GM13976 (cell line): ENCODE results near the gene CERT1.

Experiments used
- DNase-seq: peaks from one replicate; pipeline ENCODE4 v3.0.0; 2012; ENCODE audit warnings: low spot score
- CTCF ChIP-seq: IDR thresholded peaks from 2 replicates; pipeline ENCODE4 v1.5.1; 2012; ENCODE audit warnings: borderline replicate concordance, mild to moderate bottlenecking; ENCODE audit not compliant: insufficient read depth; ENCODE audit errors: extremely low read depth, missing control alignments, control extremely low read depth
- in situ Hi-C: fragments of 300-500 bp; cut with MboI; formaldehyde crosslinking; loops from one replicate; pipeline ENCODE4 v1.12.0; 2022; ENCODE audit warnings: low sequenced_read_pairs, mixed read lengths, inconsistent platforms; ENCODE audit not compliant: unreplicated experiment

CERT1 gene

DNA sequence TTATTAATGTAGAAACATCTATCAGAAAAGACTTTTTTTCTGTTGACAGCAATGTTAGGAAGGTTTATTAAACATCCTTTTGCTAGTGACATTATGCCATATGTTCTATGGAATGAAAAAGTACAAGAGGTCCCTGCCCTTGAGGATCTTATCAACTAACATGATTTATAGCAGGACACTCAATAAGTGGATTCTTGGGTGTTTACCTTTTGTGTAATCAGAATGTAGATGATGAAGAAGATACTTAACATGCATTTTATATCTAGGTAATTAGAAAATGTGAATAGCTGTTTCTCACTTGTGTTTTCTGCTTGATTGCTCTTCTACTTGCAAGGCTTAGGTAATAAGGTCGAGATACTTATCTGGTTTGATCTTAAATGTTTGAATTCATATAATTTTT is 169.5 kb downstream of the CERT1 start:
- no peak for DNase-seq
- TF ChIP-seq CTCF, result no peak
- in situ Hi-C loops, result no loop called here

- DNase-seq, result no peak
- TF ChIP-seq CTCF, result no peak
- in situ Hi-C loops, result no loop called here
These were observed 170.5 kb downstream of the CERT1 start for GRCh38 chr5:75340714-75341478.

DNA sequence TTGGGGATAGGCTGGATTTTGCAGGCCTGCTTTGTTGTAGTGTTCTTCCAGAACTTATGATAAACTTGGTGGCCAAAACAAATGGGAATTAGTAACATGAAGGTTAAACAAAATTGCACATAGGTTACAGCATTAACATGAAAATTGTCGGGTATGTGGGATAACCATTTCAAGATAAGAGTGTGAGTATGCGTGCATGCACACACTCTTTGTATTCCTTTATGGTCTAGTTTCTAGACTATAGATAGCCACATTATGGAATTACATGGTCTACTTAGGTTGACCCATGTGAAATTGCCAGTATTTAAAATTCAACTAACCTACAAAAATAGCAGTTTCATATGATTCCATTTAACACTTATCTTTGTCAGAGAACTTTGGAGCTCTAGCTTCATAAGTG is 173.0 kb downstream of the CERT1 start:
- no peak for DNase-seq
- no peak for TF ChIP-seq CTCF
- in situ Hi-C loops, result no loop called here

DNA sequence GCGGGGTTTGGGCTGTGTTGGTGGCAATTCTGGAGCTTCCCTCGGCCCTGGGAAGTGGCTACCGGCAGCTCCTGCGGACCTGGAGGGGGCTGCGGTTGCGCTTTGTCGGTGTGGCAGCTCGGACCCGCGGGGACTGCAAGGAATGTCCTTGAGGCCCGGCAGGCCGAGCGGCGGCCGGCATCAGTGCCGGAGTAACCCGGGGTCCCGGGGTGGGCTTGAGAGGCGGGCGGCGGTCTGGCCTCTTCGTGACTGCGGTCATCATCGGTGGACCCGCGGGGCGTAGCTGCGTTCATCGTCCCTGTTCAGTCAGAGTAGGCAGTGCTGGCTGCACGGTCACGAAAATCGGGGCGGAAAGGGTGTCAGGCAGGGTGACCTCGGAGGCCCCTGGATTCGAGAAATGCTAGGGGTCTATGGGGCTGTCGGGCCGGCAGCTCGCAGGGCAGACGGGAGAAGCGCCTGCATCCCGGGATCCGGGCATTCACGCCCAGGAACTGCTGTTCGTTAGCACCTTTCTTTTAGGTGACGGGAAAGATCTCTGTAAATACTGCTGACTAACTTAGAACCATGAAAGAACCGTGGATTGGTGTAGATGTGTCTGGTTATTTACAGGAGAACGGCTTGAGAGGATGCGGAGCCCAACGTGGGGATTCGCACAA is 173.9 kb downstream of the CERT1 start:
- DNase-seq, result peak; percentile 32
- in situ Hi-C loops, result no loop called here
- TF ChIP-seq CTCF, result no peak

DNA sequence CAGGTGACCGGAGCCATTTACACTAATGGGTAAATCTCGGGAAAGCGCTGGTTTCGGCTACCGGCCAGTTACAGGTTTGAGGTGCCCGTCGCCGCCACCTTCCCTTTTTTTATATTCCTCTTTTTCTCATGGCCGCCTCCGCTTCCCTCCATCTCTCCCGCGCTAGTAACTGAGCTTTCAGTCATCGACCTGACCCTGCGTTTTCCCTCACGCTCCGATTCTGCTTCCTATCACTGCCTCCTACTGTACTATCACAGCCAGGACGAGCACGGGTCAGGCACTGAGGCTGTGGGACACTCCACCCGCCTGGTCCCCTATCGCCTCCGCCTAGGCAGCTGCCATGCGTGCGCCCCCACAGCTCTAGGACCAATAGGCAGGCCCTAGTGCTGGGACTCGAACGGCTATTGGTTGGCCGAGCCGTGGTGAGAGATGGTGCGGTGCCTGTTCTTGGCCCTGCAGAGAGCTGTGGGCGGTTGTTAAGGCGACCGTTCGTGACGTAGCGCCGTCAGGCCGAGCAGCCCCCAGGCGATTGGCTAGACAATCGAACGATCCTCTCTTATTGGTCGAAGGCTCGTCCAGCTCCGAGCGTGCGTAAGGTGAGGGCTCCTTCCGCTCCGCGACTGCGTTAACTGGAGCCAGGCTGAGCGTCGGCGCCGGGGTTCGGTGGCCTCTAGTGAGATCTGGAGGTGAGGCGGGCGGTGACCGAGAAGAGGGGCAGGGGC is 174.7 kb downstream of the CERT1 start, which contains the start of gene HMGCR:
TSS of gene HMGCR (plus strand) at position 606 of the 722 bp plus-strand sequence. CDS start 5,386 bp downstream, outside the sequence.
- DNase-seq, result peak; percentile 94
- in situ Hi-C loops, result no loop called here
- peak; percentile 36 for TF ChIP-seq CTCF

- TF ChIP-seq CTCF, result no peak
- peak; percentile 50 for DNase-seq
- in situ Hi-C loops, result no loop called here
These were observed 175.3 kb downstream of the CERT1 start for GRCh38 chr5:75335952-75336614.
